ENCODE results near the gene TBC1D22A.

DNA sequence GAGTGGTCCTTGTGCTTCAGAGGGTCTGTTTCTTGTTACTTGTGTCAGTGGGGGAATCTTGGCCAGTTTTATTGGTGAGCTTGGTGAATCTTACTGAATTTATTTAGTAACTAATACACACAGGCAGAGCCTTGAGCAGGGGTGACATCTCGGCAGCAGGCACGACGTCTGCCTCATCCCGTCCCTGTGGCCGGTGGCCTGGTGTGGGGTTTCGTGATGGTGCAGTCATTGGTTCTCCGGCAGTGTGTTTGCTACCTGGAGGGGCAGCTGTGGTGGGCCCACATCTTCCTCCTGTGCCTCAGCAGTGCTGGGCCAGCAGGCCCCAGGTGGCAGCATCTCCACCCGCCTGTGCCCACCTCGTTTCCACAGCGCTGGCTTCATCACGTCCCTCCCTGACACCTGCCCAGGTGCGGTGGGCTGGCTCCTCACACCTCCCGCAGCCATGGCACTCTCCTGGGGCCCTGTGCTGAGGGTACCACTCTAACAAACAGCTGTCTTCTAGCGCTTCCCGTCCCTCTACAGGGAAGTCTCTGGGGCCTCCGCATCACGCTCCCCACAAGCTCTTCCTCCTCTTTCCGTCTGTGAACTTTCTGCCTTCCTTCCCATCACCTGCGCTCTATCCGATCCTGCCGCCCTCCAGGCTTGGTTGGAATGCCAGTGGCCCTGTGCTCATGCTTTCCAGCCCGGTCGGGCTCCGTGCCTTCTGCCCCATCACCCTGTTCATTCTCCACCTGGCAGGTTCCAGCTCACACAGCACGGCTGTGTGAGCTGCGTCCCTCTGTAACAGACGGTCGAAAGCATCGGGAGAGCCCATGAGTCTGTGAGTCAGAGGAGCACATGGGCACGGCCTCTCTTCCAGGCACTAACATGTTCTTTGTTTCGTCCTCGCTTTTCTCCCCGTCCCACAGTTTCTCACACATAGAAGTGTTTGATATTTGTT is 203.4 kb downstream of the TBC1D22A start:
- TF ChIP-seq, protein P1, sequence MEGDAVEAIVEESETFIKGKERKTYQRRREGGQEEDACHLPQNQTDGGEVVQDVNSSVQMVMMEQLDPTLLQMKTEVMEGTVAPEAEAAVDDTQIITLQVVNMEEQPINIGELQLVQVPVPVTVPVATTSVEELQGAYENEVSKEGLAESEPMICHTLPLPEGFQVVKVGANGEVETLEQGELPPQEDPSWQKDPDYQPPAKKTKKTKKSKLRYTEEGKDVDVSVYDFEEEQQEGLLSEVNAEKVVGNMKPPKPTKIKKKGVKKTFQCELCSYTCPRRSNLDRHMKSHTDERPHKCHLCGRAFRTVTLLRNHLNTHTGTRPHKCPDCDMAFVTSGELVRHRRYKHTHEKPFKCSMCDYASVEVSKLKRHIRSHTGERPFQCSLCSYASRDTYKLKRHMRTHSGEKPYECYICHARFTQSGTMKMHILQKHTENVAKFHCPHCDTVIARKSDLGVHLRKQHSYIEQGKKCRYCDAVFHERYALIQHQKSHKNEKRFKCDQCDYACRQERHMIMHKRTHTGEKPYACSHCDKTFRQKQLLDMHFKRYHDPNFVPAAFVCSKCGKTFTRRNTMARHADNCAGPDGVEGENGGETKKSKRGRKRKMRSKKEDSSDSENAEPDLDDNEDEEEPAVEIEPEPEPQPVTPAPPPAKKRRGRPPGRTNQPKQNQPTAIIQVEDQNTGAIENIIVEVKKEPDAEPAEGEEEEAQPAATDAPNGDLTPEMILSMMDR (IDR thresholded peaks at IDR 0.05; ENCODE audit: low read depth, low read length), result no peak
- no peak for TF ChIP-seq EZH2phosphoT487 (IDR thresholded peaks at IDR 0.05; ENCODE audit: low read depth)

Data from OCI-LY3 (cell line).